HG02981 (cell line): Measurements from ENCODE around the gene ZNF48.
"Not testable (repeated sequence)": the region's sequence is repeated elsewhere in the genome, so short reads cannot be mapped to it uniquely, and the experiment has no call there.

Experiments used
- ATAC-seq: cut with Tn5 transposase; IDR thresholded peaks from one replicate; pipeline ENCODE4 v1.9.1; 2021; ENCODE audit warnings: mild to moderate bottlenecking, moderate library complexity; ENCODE audit not compliant: unreplicated experiment

ZNF48 gene

GRCh38 chr16:30377050-30377811, 18.0 kb upstream of the ZNF48 start:
- ATAC-seq = no peak

DNA sequence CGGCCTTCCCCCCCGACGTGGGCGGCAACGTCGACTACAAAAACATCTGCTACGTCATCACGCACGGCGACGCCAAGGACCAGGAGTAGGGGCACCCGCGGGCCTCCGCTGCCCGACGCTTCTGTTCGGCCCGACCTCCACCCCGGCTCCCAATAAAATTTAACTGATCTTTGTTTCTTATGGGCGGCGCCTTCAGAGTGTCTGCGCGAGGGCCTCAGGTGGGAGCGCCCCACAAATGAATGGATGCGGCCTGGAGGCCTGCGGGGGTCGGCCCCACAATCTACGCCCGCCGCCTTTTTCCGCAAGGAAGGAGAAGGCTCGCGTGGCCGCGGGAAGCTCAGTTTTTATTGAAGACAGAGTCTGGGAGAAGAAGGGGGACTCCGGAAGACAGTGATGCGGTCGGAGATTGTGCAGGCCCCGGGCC, 17.4 kb upstream of the ZNF48 start:
- ATAC-seq = peak; percentile 33

- ATAC-seq = peak; percentile 79
Measured at GRCh38 chr16:30378236-30379157, 16.7 kb upstream of the ZNF48 start.

DNA sequence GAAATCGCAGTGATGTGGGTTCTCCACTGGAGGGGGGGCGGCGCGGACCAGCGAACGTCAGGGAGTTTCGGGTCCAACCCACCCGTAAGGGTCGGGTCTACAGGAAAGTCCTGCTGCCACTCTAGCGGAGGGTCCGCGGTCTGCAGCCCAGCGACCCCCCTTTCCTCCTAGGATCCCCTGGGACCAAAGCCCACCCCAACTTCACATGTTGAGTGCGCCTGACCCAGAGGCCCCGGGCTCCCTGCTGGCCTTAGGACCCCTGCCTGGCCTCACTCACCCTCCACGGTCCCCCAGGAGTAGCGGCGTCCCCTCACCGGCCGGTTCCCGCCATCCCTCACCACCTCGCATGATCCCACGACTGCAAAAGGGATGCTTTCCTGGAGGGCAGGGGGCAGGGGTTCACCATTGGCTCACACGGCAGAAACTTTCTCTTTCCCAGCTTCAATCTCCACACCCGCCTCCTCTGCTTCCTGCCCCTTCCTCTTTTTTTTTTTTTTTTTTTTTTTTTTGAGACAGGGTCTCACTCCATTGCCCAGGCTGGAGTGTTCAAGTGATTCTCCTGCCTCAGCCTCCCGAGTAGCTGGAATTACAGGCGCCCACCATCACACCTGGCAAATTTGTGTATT, 15.9 kb upstream of the ZNF48 start:
- no peak for ATAC-seq

DNA sequence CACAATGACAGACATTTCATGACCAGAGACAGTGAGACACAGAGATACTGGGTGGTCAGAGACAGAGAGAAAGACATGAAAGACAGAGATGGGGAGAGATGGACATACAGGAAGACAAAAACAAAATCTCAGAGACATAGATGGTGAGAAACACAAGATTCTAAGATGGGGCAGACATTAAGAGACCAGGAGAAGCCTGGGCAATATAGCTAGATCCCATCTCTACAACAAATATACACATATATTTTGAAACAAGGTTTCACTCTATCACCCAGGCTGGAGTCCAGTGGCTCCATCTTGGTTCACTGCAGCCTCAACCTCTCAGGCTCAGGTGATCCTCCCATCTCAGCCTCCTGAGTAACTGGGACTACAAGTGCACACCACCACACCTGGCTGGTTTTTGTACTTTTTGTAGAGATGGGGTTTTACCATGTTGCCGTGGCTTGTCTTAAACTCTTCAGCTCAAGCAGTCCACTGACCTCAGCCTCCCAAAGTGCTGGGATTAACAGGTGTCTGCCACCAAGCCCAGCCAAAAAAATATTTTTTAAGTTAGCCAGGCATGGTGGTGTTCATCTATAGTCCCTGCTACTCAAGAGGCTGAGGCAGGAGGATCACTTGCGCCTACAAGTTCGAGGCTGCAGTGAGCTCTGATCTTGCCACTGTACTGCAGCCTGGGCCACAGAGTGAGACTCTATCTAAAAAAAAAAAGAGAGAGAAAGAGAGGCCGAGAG, 15.0 kb upstream of the ZNF48 start:
- ATAC-seq = no peak

DNA sequence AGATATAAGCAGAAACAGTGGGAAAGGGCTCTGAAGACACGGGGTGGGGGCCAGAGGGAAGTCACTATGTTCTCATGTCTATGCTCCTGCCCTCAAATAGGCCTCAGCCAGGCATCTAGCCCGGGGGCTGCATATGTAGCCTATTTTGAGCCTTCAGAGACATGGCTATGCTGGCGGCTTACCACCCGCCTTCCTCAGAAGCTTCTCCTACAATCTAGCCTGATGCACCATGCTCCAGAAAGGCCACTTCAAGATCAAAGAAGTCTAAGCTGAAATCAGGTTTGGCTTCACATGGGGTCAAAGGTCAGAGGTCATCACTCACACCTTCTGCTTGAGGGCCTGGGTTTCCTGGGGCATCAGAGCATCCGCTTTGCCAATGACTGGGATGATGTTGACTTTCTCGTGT, 14.4 kb upstream of the ZNF48 start:
- ATAC-seq = no peak

GRCh38 chr16:30381291-30382041, 13.8 kb upstream of the ZNF48 start:
- ATAC-seq = no peak

GRCh38 chr16:30382111-30382881, 12.9 kb upstream of the ZNF48 start, which contains the start of gene SEPTIN1:
SEPTIN1 (minus strand) TSS chr16:30382561; CDS start chr16:30382542, 19 bp downstream.
- ATAC-seq = no peak

DNA sequence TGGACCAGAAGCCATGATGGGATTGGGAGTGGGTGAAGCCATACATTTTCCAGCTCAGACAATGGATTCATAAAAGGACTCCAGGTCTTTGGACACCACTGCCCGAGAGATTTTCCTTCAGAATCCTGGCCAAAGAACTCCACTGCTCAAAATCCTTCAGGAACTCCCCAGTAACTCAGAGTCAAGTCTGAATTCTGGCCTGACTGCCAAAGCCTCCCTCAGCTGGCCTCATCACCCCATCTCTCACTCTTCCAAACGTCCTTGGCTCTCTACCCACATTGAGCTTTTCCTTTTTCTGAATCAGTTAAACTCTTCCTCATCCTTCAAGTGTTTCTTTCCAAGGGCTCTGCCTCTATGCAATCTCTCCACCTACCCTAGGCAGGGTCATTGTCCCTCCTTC, 11.7 kb upstream of the ZNF48 start:
- no peak for ATAC-seq

DNA sequence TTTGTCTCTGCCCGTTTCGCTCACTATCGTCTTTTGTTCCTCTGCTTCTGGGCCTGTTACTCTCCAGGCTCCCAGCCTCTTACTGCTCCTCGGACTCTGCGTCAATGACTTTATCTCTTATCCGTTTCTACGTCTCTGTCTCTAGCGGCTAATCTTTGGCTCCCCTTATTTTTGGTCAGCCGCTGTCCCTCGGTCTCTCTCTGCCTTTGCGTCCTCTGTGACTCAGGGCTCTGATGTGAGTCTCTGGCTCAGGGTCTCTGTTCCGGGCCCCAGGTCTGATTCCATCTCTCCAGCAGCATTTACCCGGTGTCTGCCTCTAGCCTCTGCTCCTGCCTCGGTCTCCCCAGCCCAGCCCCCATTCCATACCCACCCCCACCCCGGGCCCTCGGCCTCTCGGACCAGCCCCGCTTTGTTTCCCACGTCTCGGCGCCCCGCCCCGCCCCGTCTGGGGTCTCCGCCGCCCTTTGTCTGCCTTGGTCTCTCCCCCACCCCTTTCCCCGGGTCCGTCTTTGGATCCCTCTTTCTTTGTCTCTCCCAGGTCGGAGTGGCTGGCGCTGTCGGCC, 547 bp upstream of the ZNF48 start:
- ATAC-seq = no peak

- no peak for ATAC-seq
Measured at GRCh38 chr16:30395992-30396585, 869 bp downstream of the ZNF48 start.

GRCh38 chr16:30396627-30397026, 1.4 kb downstream of the ZNF48 start:
- ATAC-seq = not testable (repeated sequence)

DNA sequence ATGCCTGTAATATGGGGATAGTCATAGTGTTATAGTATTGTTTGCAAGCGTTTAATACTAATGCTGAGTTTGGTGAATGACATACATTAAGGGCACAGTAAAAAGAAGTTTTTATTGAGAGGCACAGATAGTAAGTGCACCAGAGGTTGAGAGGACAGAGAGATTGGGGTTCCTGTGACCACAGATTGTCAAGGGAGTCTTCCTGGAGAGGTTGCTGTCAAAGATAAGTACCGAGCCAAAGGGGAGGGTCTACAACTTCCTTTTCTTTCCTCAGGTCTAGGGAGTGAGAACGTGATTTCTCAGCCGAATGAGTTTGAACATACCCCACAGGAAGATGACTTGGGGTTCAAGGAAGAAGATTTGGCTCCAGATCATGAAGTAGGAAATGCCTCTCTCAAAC, 1.8 kb downstream of the ZNF48 start:
- ATAC-seq = no peak

DNA sequence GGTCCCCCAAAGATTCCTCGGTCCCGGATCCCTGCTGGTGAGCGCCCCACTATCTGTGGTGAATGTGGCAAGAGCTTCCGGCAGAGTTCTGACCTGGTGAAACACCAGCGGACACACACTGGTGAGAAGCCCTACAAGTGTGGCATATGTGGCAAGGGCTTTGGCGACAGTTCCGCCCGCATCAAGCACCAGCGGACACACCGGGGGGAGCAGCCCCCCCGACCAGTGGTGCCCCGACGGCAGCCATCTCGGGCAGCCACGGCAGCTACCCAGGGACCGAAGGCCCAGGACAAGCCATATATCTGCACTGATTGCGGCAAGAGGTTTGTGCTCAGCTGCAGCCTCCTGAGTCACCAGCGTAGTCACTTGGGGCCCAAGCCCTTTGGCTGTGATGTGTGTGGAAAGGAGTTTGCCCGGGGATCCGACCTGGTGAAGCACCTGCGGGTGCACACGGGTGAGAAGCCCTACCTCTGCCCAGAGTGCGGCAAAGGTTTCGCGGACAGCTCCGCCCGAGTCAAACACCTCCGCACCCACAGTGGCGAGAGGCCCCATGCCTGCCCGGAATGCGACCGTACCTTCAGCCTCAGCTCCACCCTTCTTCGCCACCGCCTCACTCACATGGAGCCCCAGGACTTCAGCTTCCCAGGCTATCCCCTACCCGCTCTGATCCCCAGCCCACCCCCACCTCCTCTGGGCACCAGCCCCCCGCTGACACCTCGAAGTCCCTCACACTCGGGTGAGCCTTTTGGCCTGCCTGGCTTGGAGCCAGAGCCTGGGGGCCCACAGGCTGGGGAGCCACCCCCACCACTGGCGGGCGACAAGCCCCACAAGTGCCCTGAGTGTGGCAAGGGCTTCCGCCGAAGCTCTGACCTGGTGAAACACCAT, 2.8 kb downstream of the ZNF48 start:
- no peak for ATAC-seq

GRCh38 chr16:30398661-30399434, 3.6 kb downstream of the ZNF48 start:
- ATAC-seq = no peak

DNA sequence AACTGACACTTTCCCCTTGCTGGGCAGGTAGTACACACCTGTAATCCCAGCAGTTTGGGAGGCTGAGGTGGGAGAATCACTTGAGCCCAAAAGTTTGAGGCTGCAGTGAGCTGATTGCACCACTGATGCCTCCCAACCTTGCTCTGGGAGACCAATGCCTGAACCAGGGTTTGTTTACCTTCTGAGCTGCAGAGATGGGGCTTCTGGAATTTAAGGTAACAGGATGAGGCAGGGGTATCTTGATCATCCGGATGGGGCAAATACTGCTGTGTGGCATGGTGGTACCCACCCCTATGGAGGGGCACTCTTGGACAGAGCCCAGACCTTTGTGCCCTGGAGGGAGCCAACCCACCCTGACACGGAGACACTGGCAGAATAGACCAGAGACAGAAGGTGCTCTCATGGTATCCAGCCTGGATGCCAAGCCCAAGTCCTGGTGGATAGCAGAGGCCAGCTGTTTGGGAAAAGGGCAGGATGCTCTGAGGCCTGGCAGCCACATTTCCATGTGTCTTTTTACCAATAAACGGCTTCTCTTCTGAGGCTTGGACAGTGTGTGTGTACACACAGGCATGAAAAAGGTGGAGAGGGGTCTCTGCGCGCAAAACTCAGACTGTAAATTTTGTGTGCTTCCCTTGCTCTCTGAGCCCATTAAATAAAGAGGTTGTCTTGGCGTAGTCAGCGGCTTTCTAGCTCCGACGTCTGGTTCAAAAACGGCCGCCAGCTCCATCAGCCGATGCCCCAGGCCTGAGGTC, 4.4 kb downstream of the ZNF48 start:
- no peak for ATAC-seq
